HL-60 (cell line): ENCODE measurements around the gene DOCK9.

Experiments used
- TF ChIP-seq, protein P1 (sequence below): IDR thresholded peaks from one replicate; pipeline ENCODE4 v1.5.1; 2011; ENCODE audit warnings: low read length, control low read depth, inconsistent platforms; ENCODE audit not compliant: insufficient read depth
- TF ChIP-seq, protein P2 (sequence below): IDR thresholded peaks from 2 replicates; pipeline ENCODE4 v1.6.1; 2012; ENCODE audit warnings: low read depth; ENCODE audit not compliant: insufficient replicate concordance

GRCh38 chr13:98847780-98848179, 130.1 kb downstream of the DOCK9 start:
- TF ChIP-seq, protein P1, sequence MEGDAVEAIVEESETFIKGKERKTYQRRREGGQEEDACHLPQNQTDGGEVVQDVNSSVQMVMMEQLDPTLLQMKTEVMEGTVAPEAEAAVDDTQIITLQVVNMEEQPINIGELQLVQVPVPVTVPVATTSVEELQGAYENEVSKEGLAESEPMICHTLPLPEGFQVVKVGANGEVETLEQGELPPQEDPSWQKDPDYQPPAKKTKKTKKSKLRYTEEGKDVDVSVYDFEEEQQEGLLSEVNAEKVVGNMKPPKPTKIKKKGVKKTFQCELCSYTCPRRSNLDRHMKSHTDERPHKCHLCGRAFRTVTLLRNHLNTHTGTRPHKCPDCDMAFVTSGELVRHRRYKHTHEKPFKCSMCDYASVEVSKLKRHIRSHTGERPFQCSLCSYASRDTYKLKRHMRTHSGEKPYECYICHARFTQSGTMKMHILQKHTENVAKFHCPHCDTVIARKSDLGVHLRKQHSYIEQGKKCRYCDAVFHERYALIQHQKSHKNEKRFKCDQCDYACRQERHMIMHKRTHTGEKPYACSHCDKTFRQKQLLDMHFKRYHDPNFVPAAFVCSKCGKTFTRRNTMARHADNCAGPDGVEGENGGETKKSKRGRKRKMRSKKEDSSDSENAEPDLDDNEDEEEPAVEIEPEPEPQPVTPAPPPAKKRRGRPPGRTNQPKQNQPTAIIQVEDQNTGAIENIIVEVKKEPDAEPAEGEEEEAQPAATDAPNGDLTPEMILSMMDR: no peak
- TF ChIP-seq, protein P2, sequence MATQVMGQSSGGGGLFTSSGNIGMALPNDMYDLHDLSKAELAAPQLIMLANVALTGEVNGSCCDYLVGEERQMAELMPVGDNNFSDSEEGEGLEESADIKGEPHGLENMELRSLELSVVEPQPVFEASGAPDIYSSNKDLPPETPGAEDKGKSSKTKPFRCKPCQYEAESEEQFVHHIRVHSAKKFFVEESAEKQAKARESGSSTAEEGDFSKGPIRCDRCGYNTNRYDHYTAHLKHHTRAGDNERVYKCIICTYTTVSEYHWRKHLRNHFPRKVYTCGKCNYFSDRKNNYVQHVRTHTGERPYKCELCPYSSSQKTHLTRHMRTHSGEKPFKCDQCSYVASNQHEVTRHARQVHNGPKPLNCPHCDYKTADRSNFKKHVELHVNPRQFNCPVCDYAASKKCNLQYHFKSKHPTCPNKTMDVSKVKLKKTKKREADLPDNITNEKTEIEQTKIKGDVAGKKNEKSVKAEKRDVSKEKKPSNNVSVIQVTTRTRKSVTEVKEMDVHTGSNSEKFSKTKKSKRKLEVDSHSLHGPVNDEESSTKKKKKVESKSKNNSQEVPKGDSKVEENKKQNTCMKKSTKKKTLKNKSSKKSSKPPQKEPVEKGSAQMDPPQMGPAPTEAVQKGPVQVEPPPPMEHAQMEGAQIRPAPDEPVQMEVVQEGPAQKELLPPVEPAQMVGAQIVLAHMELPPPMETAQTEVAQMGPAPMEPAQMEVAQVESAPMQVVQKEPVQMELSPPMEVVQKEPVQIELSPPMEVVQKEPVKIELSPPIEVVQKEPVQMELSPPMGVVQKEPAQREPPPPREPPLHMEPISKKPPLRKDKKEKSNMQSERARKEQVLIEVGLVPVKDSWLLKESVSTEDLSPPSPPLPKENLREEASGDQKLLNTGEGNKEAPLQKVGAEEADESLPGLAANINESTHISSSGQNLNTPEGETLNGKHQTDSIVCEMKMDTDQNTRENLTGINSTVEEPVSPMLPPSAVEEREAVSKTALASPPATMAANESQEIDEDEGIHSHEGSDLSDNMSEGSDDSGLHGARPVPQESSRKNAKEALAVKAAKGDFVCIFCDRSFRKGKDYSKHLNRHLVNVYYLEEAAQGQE: no peak
